GM21825 (cell line): ENCODE results near the gene PPFIA4.

Experiments used
- ATAC-seq: cut with Tn5 transposase; IDR thresholded peaks from one replicate; pipeline ENCODE4 v1.9.1; 2021; ENCODE audit warnings: mild to moderate bottlenecking, moderate library complexity; ENCODE audit not compliant: unreplicated experiment

The PPFIA4 gene

DNA sequence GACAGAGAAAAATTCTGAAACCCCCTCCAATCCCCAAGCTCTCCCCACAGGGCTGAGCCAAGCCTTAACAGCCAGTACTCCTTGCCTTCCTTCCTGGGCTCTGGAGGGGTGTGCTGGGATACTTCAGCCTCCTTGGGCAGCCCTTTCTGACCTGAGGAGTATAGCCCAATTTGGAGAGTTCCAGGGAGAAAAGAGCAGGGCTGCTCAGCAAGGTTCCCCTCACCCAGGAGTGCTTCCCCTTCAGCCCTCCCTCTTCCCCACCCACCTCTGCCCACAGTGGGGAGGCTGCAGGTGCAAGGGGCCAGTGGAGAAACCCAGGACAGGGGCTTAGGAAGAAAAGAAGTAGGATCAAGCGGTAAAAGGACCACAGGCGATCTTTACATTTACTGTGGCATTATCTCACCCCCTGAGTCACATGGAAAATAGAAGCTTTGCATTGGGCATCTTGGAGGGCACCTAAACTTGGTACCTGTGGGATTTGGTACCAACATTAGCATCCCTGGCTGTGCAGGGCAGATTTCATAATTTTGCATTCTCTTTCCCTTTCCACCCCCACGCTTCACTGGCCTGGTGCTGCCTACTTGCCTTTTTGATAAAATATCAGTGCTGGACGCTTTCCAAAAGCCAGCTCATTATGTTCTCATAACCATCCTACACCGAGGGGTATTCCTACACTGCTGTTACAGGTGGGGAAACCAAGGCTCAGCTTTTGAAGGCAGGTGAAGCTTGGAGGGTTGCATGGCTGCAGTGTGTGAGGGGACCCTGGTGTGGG, 98.4 kb downstream of the PPFIA4 start:
- ATAC-seq, result no peak

DNA sequence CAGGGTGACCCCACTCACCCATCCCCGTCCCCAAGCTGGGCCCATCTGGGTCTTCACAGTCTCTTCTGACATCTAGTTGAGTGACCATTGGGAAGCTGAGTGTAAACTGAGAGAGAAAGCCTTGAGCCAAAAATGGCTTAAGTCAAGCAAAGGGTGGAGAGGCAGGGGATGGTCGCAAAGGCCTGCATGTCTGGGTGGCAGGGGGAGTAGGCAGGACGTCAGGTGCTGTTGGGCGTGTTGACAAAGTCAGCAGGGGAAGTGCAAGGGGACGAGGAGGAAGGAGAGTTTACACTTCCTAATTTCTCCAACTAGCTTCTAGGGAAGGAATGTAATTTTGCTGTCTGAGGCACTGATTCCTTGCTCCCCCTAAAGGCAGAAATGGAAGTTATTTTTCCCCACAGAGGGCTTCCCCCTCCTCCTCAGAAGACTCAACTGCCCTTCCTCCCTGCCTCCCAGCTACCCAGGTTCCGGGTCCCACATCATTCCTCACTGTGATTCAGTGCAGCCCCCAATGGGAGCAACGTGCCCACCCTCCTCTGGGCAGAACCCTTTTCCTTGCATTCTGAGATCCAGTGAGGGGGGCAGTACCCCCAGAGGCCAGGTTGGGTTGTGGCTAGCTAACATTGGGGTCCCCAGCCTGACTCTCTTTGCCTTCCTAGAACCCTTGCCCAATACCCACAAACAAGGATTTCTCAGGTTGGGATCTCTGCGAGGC, 100.0 kb downstream of the PPFIA4 start:
- ATAC-seq, result no peak

DNA sequence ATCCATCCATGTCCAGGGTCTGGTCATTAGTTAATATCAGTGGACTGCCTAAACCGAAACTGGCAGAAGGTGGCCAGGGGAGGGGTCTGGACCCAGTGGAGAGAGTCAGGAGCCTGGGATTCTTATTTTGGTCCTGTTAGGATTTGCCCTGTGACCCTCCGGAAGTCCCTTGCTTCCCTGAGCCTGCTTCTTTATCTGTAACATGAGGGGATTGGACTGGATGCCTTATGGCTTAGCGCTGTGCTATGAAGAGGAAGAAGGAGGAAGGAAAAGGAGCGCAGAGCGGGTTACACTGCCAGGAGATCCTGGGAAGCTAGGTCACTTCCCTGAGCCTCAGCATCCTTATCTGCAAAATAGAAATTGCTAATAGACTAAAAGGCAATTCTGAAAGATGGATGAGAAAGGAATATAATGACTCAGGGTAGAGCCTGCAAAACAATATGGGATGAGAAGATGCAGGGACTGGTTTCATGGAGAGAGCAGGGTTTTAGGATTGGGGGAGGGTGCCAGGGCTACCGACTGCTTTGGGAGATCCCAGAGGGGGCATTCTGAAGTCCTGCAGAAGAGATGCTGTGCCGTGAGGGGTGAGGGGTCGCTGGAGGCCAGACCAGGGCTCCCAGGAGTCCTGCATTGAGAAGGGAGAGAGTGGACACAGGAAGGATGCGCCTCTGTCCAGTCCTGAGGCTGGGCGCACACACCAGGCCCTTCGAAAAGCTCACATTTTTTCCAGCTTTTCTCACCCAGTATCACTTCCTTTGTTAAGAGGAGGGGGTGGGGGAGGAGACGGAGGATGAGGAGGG, 100.8 kb downstream of the PPFIA4 start:
- no peak for ATAC-seq

DNA sequence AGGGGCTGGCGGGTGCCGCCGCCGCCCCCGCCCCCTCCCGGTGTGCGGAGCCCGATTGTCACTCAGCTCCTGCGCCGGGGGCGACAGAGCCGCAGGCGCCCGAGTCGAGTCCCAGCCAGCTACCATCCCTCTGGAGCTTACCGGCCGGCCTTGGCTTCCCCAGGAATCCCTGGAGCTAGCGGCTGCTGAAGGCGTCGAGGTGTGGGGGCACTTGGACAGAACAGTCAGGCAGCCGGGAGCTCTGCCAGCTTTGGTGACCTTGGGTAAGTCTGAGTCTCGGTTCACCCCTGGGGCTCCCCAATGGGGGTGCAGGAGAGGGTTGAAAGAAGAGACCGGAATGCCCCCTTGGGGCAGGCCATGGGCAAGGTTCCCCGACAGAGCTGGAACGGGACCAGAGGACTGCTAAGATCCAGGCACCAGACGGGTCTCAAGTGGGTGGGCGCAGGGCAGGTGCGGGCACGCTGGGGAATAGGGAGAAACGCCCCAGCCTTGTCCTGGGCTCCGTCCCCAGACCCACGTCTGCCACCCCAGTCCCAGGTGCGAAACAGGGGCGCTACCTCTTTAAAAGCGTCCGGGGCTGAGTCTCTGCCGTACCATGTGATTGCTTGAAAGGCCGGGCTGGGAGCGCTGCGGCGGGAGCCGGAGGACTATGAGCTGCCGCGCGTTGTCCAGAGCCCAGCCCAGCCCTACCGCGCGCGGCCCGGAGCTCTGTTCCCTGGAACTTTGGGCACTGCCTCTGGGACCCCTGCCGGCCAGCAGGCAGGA, 101.6 kb downstream of the PPFIA4 start, which contains the start of gene ADORA1:
Gene ADORA1 (plus strand): TSS at position 61 of the 765 bp plus-strand sequence. CDS start 1,116 bp downstream, outside the sequence.
- no peak for ATAC-seq

DNA sequence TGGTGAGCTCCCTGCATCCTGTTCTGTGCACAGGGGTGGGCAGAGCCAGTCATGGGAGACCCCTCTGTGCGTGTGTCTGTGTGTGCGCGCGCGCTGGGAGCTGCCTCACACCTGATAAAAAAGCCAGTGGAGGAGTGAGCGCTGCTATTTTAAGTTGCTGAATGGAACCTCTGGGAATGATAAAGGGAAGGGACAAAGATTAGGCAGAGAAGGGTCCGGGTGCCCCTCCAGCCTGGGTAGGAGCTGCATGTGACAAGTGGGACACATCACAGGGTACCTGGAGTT, 102.1 kb downstream of the PPFIA4 start:
- no peak for ATAC-seq
